GM21723 (cell line): ENCODE data around the gene IL4R.
"Not testable (repeated sequence)": the region's sequence is repeated elsewhere in the genome, so short reads cannot be mapped to it uniquely, and the experiment has no call there.

Experiments
- ATAC-seq: cut with Tn5 transposase; IDR thresholded peaks from one replicate; pipeline ENCODE4 v1.9.1; 2021; ENCODE audit warnings: mild to moderate bottlenecking, moderate library complexity; ENCODE audit not compliant: unreplicated experiment

The IL4R gene

GRCh38 chr16:27377666-27378485 lies 64.1 kb downstream of the IL4R start:
- ATAC-seq: no peak

DNA sequence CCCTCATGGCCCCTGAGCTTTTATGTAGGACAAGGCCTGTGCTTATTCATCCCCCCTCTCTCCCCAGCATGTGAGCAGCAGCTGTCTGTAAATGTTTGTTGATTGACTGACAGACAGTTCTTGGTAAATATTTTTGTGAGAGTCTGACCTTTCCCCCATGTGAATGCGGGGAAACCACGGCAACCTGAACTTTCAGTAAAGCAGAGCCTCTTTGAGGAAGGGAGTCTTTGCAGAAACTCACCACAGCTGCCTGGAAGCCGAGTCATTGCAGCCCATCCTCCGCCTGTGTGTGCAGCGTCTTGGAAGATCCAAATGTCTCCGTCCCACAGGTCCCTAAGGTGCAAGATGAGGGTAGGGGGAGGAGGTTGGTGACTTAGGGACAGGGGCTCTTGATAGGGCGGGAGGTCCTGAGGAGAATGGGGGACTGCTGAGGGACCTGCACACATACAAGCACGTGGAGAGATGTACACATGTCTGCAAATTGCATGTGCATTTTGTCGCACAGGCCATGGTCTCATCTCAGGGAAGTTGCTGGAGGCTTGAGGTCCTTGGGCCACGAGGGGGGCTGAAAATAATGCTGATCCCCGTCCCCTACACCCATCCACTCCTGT lies 65.2 kb downstream of the IL4R start:
- no peak for ATAC-seq

GRCh38 chr16:27379919-27380318 lies 66.1 kb downstream of the IL4R start:
- ATAC-seq: no peak

- ATAC-seq: no peak
Measured at GRCh38 chr16:27381236-27381635, 67.5 kb downstream of the IL4R start.

DNA sequence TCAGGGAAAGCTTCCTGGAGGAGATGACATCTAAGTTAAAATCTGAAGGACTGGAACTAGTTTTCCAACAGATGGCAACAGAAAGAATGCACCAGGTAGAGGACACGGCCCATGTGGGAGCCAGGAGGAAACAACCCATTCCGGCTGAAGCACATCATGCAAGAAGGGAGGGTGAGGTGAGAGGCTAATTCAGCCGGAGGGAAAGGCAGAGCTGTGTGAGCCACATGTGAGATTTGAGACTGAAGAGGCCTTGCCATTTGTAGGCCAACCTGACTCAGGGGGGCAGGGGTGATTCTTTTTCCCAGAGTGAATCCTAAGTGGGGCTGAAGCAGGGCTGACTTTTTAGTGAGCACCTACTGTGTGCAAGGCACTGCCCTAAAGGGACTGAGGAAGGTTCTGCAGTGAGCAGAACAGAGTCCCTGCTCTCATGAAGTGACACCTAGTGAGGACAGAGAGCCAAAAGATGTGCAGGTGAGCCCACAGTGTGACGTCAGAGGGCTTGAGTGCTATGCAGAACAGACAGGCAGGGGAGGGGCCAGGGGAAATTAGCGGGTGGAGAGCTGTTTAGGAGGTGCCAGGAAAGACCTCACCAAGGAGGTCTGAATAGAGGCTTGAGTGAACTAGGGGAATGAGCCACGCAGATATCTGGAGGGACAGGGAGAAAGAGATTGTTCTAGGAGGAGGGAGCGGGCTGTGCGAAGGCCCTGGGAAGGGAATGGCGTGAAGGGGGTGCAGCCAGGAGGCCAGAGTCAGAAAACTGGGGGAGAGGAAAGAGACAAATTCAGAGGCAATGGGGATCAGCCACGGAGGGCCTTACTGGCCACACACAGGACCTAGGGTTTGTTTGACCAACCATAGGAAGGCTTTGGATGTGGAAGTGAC lies 68.4 kb downstream of the IL4R start:
- no peak for ATAC-seq

DNA sequence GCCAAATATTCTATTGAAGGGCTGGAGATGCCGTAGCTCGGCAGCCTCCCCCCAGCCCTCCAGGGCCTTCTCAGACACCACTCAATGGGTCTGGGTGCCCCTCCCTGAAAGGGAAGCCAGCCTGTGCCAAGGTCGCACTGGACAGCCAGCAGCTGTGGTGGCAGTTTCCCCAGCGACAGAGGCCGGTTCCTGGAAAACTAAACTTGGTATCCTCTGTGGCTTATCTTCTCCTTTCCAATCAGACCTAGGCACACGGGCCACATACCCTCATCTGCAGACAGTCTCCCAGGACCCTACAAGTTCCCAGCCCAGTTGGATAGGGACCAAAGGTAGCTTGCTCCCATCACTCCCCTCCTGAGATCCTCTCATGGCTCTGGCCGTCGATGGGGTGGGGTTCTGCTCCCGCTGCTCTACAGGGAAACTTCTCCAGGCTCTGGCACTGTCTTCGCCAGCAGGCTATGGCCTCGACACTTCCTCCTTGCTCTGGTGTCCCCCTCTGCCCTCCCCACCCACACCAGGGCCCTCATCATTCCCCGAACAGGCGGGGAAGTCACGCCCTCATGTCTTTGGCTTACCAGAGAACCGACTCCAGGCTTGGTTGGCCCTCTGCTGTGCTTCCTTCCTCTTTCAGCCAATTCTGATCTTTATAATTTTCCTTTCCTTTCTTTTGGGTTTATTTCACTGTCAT lies 69.9 kb downstream of the IL4R start:
- no peak for ATAC-seq

- no peak for ATAC-seq
Measured at GRCh38 chr16:27384425-27384824, 70.7 kb downstream of the IL4R start.

DNA sequence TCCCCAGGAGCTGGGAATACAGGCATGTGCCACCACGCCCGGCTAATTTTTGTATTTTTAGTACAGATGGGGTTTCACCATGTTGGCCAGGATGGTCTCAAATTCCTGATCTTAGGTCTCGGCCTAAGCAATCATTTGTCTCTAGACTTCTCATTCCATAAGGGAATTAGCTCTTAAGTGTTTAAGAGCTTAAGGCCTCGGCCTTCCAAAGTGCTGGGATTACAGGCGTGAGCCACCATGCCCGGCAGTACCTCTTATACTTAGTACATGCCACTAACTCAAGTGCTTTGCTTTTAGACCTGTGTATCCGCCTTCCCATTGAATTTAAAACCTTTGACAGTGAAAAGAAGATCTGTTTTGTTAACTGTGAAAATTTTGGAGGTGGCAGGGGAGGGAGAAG lies 71.6 kb downstream of the IL4R start:
- no peak for ATAC-seq

DNA sequence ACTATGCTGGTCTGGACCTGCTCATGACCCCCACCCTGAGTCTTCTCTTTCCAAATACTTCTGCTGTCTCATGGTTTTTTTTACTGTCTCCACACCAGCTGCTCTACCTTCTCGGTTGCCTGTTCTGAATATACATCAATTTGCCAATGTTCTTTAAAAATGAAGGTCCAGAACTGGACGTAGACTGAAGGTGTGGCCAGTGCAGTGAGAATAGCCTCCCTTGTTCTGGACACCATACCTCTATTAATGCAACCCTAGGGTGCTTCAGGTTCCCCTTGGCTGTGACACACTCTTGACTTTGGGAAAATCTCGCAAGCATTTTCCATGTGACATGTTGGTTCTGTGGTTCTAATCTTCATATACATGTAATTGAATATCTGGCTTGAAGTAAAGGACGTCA lies 72.9 kb downstream of the IL4R start:
- ATAC-seq: no peak

GRCh38 chr16:27387724-27388123 lies 74.0 kb downstream of the IL4R start:
- ATAC-seq: peak; percentile 72

DNA sequence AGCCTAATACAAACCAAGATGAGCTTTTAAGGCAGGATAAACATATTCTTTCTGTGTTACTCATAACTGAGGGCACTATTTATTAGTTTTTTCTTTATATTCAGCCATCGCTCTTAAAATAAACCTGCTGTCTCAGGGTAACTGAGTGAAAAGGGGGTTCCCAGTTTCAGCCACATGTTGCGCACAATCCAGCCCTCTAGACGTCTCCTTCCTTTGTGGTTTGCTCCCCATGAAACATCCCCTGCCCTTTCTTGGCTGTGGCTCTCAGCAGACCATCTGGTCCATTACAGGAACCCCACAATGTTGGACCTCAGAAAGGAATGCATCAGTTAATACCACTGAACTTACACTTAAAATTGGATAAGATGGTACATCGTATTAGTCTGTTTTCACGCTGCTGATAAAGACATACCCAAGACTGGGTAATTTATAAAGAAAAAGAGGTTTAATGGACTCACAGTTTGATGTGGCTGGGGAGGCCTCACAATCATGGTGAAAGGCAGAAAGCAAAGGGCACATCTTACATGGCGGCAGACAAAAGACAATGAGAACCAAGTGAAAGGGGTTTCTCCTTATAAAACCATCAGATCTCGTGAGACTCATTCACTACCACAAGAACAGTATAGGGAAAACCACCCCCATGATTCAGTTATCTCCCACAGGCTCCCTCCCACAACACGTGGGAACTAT lies 75.6 kb downstream of the IL4R start:
- no peak for ATAC-seq

DNA sequence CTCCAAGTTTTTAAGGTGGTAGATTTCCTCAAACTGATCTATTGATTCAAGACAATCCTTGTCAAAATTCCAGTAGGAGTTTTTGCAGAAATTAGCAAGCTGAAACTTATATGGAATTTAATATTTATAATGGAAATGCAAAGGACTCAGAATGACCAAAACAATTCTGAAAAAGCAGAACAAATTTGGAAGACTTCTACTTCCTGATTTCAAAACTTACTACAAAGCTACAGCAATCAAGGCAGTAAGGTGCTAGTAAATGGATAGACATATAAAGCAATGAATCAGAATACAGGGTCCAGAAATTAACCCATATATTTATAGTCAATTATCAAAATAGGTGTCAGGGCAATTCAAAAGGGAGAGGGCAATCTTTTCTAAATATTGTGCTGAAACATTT lies 76.4 kb downstream of the IL4R start:
- no peak for ATAC-seq

DNA sequence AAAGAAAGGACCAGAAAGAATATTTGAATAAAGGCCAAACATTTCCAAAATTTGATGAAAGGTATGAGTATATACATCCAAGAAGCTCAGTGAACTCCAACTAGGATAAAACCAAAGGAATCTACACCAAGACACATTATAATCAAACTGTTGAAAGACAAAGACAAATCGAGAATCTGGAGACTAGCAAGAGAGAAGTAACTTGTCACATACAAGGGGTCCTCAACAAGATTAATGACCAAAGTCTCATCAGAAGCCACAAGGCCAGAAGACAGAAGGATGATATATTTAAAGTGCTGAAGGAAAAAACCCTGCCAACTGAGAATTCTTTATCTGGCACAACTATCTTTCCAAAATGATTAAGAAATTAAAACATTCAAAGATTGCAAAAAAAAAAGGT lies 78.9 kb downstream of the IL4R start:
- no peak for ATAC-seq

DNA sequence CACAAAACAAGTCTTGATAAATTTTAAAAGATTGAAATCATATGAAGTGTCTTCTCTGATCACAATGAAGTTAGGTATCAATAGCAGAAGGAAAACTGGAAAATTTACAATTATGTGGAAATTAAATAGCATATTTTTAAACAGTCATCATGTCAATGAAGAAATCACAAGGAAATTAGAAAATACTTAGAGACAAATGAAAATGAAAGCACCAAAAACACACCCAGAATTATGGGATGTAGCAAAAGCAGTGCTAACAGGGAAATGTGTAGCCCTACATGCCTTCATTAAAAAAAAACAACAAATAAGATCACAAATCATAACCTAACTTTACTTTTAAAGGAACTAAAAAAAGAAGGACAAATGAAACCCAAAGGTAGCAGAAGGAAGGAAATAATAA lies 80.7 kb downstream of the IL4R start:
- ATAC-seq: no peak

GRCh38 chr16:27398341-27398893 lies 84.6 kb downstream of the IL4R start:
- ATAC-seq: not testable (repeated sequence)

DNA sequence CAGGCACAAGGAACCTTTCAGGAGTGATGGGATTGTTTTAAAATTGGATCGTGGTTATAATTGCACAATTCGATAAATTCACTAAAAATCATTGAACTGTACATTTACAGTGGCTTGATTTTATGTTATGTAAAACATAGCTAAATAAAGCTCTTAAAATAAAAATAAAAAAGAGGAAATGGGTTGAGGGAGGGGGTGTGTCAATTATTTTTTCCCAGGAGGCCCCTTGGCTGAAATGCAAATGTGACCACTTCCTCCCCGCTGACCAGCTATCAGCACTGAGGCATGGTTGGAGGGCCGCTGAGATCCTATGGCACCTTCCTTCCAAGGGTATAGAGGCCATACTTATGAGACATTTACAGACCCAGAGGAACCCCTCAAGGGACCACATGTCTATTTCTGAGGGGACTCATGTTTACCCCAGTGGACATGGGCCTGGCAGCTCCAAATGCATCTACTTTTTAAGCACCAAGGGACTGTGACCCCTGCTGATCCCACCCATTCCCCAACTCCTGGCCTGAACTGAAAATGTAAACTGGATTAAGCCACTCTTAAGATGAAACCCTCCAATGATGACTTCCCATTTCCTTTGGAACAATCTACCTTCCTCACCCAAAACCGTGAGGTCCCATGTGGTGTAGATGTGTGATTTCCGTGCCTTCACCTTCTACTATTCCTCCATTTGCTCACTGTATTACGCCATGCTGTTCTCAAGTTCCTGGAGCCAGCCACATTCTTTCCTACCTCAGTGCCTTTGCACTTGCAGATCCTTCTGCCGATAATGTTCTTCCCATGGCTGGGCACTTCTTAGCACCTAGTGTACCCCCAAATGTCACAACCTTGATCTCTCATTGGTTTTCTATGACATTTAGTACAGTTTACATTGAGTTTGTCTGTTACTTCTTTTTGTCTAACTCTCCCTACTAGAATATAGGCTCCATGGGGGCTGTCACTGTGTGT lies 85.4 kb downstream of the IL4R start:
- no peak for ATAC-seq

GRCh38 chr16:27399969-27400368 lies 86.2 kb downstream of the IL4R start:
- ATAC-seq: no peak

- no peak for ATAC-seq
Measured at GRCh38 chr16:27400751-27401620, 87.2 kb downstream of the IL4R start.
